LHCN-M2 (cell line): ENCODE measurements around the gene HEXIM1. TPM values are rescaled to one million over a fixed set of nuclear protein-coding genes. Genes with fewer than 3 reads are reported as not detected.
A peak's percentile ranks its signal among the peaks of the same experiment; 100 is the strongest.
"Not testable (repeated sequence)": the region's sequence is repeated elsewhere in the genome, so short reads cannot be mapped to it uniquely, and the experiment has no call there.

ENCODE experiments used
- DNase-seq: peaks from one replicate; pipeline ENCODE4 v3.0.0-alpha.2; 2012; ENCODE audit warnings: low read depth
- total RNA-seq: library from RNA; depleted of rRNA; stranded (reverse); fragments of >200 nt; gene quantifications from 2 replicates; pipeline ENCODE4 v1.2.3, GENCODE V29; 2014

Gene HEXIM1
- total RNA-seq, 1 experiment from 2014 or later, result 11.1 TPM

DNA sequence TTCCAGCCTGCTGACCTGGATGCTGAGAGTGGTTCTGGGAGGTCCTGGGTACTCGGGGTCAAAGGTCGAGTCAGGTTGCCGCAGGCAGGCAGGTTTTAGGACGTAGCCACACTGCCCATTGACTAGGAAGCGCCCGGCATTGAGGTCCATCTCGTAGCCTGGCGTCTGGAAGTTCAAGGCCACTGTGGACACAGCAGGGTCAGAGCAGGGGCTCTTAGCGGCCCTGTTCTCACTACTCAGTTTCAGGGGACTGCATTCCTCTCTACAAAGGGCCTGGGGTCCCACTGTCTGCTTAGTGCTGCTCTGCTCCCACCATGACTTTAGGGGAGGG is 34.9 kb upstream of the HEXIM1 start:
- no peak for DNase-seq

DNA sequence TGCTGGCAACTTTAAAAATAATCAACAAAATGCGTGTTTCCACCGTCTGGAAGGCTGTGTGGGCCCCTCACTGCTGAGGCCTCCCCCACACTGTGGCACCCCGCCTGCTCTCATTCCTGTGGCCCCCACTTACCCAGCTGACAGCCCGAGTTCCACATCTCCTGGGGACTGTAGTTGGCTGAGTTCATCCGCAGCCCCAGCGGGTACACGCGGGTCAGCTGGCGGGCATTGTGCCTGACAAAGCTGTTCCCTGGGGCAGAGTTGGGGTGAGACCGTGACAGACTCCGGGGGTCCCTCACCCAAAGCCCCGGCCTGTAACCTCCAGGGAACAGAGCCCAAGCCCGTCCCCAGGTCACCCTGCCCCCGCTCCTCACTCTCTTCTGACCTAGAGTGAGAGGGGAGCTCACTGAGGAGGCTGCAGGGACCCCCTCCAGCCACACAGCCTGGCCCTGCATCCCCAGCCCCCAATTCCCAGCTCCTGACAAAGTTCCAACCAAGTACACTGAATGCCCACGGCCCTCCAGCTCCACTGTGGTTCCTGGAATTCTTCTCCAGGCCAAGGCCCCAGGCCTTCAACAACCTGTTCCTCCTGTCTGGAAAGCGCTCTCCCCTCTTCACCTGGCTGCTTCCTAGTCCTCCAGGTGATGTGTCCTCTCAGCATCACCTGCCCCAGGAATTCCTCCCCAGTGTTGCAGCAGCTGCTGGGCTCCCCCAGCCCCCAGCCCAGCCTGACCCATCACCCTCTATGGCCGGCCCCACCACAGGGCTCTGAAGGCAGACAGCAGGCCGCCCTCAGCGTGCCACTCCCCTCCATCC is 34.0 kb upstream of the HEXIM1 start:
- DNase-seq, result no peak

GRCh38 chr17:45115015-45115625 is 33.2 kb upstream of the HEXIM1 start:
- DNase-seq, result no peak

- DNase-seq, result no peak
Measured at GRCh38 chr17:45115871-45116270, 32.4 kb upstream of the HEXIM1 start.

DNA sequence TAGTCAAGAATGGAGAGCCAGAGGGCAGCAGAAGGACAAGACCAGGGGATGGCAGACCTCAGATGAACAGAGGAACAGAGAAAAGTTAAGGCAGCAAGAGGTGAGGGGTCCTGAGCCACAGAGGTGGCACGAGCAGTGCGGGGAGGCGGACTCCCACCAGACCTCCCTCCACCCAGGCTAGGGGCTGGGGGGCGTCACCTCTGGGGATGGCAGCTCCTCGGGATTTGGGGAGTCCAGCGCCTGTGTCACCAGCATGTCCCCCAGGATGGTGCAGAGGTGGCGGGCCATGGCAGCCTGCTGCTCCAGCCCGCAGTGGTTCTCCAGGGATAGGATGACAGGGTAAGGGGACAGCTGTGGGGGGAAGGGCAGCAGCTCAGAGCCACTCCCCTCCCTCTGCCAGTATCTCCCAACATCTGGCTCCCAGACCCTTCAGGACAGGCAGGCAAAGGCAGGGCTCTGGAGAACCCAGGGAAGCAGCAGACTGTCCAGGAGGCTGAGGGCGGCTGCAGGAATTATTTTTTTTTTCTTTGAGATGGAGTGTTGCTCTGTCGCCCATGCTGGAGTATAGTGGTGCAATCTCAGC is 31.8 kb upstream of the HEXIM1 start:
- DNase-seq, result no peak

DNA sequence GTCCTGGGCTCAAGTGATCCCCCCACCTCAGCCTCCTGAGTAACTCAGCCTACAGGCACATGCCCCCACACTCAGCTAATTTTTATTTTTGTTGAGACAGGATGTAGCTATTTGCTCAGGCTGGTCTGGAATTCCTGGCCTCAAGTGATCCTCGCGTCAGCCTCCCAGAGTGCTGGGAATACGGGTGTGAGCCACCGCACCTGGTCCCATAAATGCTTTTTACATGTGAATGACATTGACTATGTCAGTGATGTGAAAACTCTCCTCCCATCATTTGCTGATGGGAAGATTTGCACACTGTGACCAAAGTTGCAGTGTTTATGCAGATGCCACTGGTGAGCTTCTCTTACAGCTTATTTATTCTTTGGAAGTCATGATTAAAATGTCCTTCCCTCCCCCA is 30.9 kb upstream of the HEXIM1 start:
- no peak for DNase-seq

DNA sequence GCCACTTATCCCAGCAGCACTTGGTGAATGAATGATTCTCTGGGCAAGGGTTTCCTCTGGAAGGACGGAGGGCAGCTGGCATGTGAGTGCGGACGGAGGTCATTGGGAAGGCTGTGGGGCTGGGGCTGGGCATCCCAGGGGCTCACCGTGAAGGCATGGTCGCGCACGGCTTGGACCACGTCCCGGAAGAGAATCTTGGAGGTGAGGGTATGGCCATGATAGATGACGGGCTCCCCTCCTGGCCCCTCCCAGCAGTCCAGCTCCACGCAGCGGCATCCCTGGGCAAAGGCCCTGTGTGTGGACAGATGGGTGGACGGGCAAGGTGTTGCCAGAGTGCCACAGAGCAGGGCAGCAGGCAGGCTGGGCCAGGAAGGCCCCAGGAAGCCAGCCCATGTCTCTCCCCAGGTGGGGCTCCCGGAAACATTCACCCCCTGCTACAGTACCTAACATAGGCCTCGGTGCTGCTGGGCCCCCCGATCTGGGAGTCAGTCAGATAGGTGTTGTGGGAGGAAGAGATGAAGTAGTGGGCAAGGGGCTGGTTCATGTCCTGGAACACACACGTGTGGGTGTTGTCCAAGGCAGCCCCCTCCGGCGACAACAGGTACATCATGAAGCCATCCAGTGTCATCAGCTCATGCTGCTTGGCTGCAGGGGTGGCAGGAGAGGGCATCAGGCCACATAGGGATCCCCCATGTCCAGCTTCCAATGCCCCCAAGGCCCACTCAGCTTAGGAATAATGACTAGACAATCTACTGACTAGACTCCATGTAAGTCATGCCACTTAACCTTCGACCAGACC is 30.2 kb upstream of the HEXIM1 start:
- DNase-seq, result no peak

- DNase-seq, result no peak
Measured at GRCh38 chr17:45118691-45119090, 29.6 kb upstream of the HEXIM1 start.

DNA sequence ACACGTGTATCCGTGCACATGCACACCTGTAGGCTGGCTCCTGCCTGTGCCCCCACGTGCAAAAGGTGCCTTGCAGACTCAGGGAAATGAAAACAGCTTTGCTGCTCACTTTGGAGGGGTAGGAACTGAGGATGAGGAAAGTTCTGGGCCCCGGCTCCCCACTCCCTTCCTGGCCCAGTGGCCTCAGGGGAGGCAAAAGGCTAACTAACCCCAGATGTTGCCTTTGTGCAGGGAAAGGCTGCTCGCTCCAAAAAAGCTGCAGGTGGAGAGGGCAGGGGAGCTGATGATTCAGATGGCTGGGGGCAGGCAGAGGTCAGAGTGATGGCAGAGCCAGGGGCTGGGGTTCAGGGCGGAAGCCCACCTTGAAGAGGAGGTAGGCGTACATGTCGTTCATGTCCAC is 28.3 kb upstream of the HEXIM1 start:
- no peak for DNase-seq

DNA sequence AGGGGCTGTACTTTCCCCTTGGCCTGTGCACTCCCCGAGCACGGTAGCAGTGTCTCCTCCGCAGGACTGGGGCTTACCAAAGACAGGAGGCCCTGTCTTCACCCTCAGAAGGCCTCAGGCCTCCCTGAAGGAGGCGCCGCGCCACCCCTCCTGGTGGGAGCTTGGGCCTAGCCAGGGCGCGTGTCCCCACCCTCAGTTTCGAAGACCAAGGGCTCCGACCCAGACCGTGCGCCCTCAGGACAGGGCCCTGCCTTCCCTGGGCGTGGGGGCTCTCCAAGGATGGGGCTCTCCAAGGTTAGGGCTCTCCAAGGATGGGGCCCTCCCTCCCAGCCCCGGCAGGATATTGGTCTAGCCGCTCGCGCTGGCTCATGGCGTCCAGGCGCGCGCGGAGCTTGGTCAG is 27.7 kb upstream of the HEXIM1 start:
- DNase-seq, result no peak

DNA sequence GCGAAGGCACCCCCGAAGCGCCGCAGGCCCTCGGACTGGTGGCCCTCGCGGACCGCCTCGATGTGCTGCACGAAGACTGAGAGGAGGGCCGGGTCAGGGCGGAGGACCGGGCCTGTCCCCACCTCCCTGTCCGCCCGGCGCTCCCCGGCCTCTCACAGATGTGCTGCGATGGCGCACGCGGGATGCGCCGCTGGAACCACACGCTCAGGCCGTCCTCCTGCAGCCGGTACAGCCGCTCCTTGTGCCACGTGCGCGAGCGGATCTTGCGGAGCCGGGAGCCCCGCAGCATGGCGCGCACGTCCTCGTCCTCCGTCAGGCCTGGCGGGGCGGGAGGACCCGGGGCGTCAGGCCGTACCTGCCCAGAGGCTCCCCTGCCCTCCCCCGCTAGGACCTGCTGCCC is 27.2 kb upstream of the HEXIM1 start:
- no peak for DNase-seq

- no peak for DNase-seq
Measured at GRCh38 chr17:45123076-45123770, 25.1 kb upstream of the HEXIM1 start.

DNA sequence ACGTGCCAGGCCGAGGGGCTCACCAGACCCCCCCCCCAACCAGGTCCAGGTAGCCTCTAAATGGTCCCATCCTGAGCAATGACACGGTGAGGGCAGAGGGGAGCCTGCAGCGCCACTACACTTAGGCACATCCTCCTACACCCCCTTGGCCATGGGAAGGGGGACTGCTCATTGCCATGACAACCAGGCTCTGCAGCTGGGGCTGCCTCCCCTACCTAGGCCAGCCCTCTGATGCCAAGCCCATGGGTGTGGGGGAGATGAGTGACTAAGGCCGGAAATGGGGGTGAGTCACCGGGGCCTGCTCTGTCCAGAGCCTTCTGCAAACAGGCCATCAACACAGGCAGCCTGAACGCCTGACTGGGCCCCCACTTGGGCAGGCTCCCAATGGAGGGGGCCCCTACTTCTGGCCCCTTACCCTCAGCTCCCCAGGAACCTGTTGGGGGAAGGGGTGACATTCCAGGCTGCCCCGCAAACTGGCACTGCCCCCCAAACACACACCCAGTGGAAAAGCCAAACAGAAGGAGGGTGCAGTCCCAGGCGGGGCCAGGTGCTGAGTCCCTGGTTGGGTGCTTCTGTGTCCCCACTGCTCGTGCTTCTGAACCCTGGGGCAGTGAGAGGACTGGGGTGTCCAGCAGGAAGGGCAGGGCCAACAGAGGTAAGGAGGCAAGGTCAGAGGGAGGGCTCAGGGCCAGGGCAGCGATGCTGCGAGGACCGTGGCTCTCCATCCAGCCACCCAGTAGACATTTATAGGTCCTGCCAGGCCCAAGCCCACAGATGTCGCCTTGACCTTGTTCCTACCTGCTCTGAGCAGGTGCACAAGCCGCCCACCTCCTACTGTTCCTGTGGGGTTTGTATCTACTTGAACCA is 24.1 kb upstream of the HEXIM1 start:
- DNase-seq, result peak; percentile 90

DNA sequence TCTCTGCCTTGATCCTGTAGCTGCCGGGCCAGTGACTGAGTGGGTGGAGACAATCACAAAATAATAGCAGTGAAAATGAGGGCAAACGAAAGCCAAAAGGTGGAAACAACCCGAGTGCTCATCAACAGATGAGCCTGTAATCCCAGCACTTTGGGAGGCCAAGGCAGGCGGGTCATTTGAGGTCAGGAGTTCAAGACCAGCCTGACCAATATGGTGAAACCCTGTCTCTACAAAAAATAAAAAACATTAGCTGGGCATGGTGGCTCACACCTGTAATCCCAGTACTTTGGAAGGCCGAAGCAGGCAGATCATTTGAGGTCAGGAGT is 23.5 kb upstream of the HEXIM1 start:
- DNase-seq, result not testable (repeated sequence)

- no peak for DNase-seq
Measured at GRCh38 chr17:45125509-45125908, 22.8 kb upstream of the HEXIM1 start.

DNA sequence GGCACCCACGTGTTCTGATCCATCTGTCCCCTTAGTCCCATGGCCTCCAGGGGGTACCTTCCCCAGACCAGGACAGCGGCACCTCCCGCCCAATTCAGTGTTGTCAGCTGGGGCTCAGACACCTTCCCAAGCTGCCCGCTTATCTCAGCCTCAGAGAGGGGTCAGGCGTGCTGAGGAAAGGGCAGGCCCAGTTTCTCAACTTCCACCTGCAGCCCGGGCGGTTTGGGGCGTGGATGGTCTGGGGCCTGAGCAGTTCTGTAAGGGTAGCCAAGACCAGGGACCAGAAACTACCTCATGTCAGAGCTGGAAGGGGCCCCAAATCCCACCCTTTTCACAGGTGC is 21.1 kb upstream of the HEXIM1 start:
- no peak for DNase-seq

- DNase-seq, result peak; percentile 41
Measured at GRCh38 chr17:45127548-45128300, 20.6 kb upstream of the HEXIM1 start.

GRCh38 chr17:45128331-45128730 is 19.9 kb upstream of the HEXIM1 start:
- DNase-seq, result no peak

DNA sequence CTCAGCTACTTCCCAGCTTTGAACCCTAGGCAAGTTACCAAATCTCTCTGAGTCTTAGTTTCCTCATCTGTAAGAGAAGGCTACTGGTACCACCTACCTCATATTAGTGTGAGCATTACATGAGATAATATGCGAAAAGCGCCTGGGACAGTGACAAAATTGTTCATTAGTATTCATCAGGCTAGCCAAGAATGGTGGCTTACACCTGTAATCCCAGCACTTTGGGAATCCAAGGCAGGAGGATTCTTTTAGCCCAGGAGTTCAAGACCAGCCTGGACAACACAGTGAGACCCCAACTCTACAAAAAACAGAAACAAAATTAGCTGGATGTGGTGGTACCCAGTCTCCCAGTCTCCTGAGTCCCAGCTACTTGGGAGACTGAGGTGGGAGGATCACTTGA is 19.3 kb upstream of the HEXIM1 start:
- DNase-seq, result no peak

DNA sequence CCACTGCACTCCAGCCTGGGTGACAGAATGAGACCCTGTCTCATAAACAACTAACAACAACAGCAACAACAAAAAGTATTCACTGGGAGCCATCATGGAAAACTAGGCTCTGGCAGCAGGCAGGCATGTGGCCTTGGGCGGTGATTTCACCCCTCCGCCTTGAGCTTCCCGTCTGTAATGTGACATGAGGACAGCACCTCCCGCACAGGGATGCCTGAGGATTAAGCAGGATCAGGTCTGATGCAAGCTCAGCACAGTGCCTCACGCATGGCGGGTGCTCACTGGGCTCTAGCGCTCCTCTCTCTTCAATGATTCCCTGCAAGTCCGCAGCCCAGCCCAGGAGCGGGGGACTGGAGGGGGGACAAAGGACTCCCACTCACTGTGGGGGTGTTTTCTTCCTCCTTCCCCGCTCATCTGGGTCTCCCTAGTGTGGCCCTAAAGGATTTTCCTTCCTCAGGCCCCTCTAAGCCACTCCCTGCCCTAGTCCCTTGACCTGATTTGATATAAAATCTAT is 18.8 kb upstream of the HEXIM1 start:
- no peak for DNase-seq
